Endothelial cell of umbilical vein (primary cell): ENCODE data around the gene BCL11A. TPM values are rescaled to one million over a fixed set of nuclear protein-coding genes. Genes with fewer than 3 reads are reported as not detected.

Source experiments
- BruUV-seq: library from RNA; stranded (reverse); fragments of 400-500 nt; replicated peaks from 2 replicates; lab custom pipeline; 2021; lab: Mats Ljungman, UMichigan
- CTCF ChIA-PET: fragments of 300-600, 350-600 bp; sonication (Branson Sonifier 250); formaldehyde crosslinking; loops from one replicate; lab custom pipeline; 2021; ENCODE audit warnings: antibody characterized with exemption, inconsistent platforms; lab: Charles Lee
- POLR2A ChIA-PET: fragments of 300-600, 350-600 bp; sonication (Branson Sonifier 250); formaldehyde crosslinking; loops from one replicate; lab custom pipeline; 2021; ENCODE audit warnings: antibody characterized with exemption, inconsistent platforms; lab: Charles Lee
- DNase-seq: peaks from one replicate; pipeline ENCODE4 v3.0.0-alpha.2; 2011; ENCODE audit warnings: low read depth, low spot score
- FAIRE-seq: peaks from 2 replicates; lab custom pipeline; 2011; peaks lifted over from hg19 to GRCh38; lab: Jason Lieb, UNC
- H2AFZ ChIP-seq: 2 replicates; pipeline ENCODE4 v1.6.0; 2012; ENCODE audit warnings: low read depth, low read length, control low read depth, inconsistent platforms
- H3K27ac ChIP-seq: 2 replicates; pipeline ENCODE4 v1.5.1; 2011; ENCODE audit warnings: low read depth, mild to moderate bottlenecking, control low read depth, low read length, moderate library complexity; ENCODE audit not compliant: insufficient read depth
- H3K27me3 ChIP-seq, 2 experiments: 2 replicates each; pipeline versions ENCODE4 v1.6.0 to v1.6.1; 2011; ENCODE audit warnings: low read length in 2 of 2, mixed read lengths in 1 of 2; ENCODE audit not compliant: control insufficient read depth in 2 of 2, insufficient read depth in 2 of 2
- H3K36me3 ChIP-seq, 2 experiments: 2 replicates in 1 of 2; 3 replicates in 1 of 2; pipeline ENCODE4 v1.5.1; 2011; ENCODE audit warnings: low read length in 2 of 2, mild to moderate bottlenecking in 1 of 2, moderate library complexity in 1 of 2; ENCODE audit not compliant: control insufficient read depth in 2 of 2, insufficient read depth in 2 of 2; ENCODE audit errors: extremely low read depth in 1 of 2
- H3K4me1 ChIP-seq: 3 replicates; pipeline ENCODE4 v1.5.1; 2011; ENCODE audit warnings: mild to moderate bottlenecking, low read length; ENCODE audit not compliant: control insufficient read depth, insufficient read depth; ENCODE audit errors: extremely low read depth
- H3K4me2 ChIP-seq: 2 replicates; pipeline ENCODE4 v1.6.1; 2011; ENCODE audit warnings: low read length, control low read depth, mixed read lengths; ENCODE audit not compliant: insufficient read depth
- H3K4me3 ChIP-seq, 3 experiments: fragments of 200-600 bp in 1 of 3; sonication (generic), shearing (Covaris generic) in 1 of 3; replicated peaks in 1 of 3; 2 replicates each; pipeline ENCODE4 v1.5.1; 2011 to 2016; ENCODE audit warnings: control low read depth in 3 of 3, low read length in 3 of 3, mild to moderate bottlenecking in 2 of 3, inconsistent platforms in 1 of 3, low read depth in 1 of 3, moderate library complexity in 1 of 3; ENCODE audit not compliant: insufficient read depth in 1 of 3
- H3K79me2 ChIP-seq: 2 replicates; pipeline ENCODE4 v1.6.0; 2012; ENCODE audit warnings: low read length, inconsistent platforms; ENCODE audit not compliant: control insufficient read depth, insufficient read depth
- H3K9ac ChIP-seq: replicated peaks from 2 replicates; pipeline ENCODE3; 2011; ENCODE audit warnings: low read length, control low read depth; ENCODE audit not compliant: insufficient read depth; ENCODE audit errors: extremely low read depth
- H3K9me1 ChIP-seq: replicated peaks from 3 replicates; pipeline ENCODE4 v1.6.0; 2011; ENCODE audit warnings: mild to moderate bottlenecking, low read length; ENCODE audit not compliant: control insufficient read depth, insufficient read depth; ENCODE audit errors: extremely low read depth
- H3K9me3 ChIP-seq: replicated peaks from 2 replicates; pipeline ENCODE4 v1.5.1; 2012; ENCODE audit warnings: low read length, inconsistent platforms; ENCODE audit not compliant: control insufficient read depth, insufficient read depth
- H4K20me1 ChIP-seq: replicated peaks from 2 replicates; pipeline ENCODE3; 2011; ENCODE audit warnings: mild to moderate bottlenecking, low read length; ENCODE audit not compliant: control insufficient read depth, insufficient read depth; ENCODE audit errors: extremely low read depth
- CTCF ChIP-seq, 2 donors: IDR thresholded peaks; 1 replicate in 1 of 2; 2 replicates in 1 of 2; pipeline ENCODE4 v1.5.1; 2011; ENCODE audit warnings: low read length in 2 of 2, mild to moderate bottlenecking in 2 of 2, moderate library complexity in 2 of 2, control low read depth in 1 of 2, inconsistent platforms in 1 of 2, low read depth in 1 of 2; ENCODE audit not compliant: insufficient read depth in 1 of 2; ENCODE audit errors: extremely low read depth in 1 of 2
- EZH2 ChIP-seq: IDR thresholded peaks from 2 replicates; pipeline ENCODE4 v1.6.1; 2012; ENCODE audit warnings: borderline replicate concordance, low read depth, mild to moderate bottlenecking, moderate library complexity, low read length, inconsistent platforms; ENCODE audit not compliant: severe bottlenecking
- JUN ChIP-seq: IDR thresholded peaks from 2 replicates; pipeline ENCODE4 v1.6.1; 2011; ENCODE audit warnings: borderline replicate concordance, low read depth; ENCODE audit not compliant: insufficient read length, insufficient read depth
- MAX ChIP-seq: IDR thresholded peaks from 2 replicates; pipeline ENCODE4 v1.6.1; 2011; ENCODE audit not compliant: insufficient read depth, insufficient read length
- POLR2A ChIP-seq: IDR thresholded peaks from 2 replicates; pipeline ENCODE4 v1.6.1; 2012; ENCODE audit warnings: low read depth, mild to moderate bottlenecking, control low read depth, low read length
- dilution Hi-C: fragments of 300-500 bp; cut with MboI; formaldehyde crosslinking; loops from one replicate; pipeline ENCODE4 v1.15.0; 2019; ENCODE audit warnings: low sequenced_read_pairs; ENCODE audit not compliant: extremely low pct_ligation_motif_present
- intact Hi-C: fragments of 100-400 bp; cut with micrococcal nuclease; formaldehyde crosslinking; loops from one replicate; pipeline ENCODE4 v1.10.0; 2022
- polyA plus RNA-seq, 4 experiments: library from polyadenylated mRNA; depleted of rRNA in 3 of 4; stranded (reverse) in 3 of 4; unstranded in 1 of 4; fragments of >200 nt; gene quantifications; 2 replicates each; pipeline versions ENCODE4 v1.2.1 to v1.2.3, GENCODE V29; 2011 to 2012; ENCODE audit warnings: missing spikeins in 1 of 4
- total RNA-seq: library from RNA; stranded (reverse); gene quantifications from 2 replicates; pipeline ENCODE4 v1.2.3, GENCODE V29; 2021

Gene BCL11A
- total and polyA plus RNA-seq, 2 donors (not counting 3 experiments of a cell fraction or from before 2014, with no cell fraction given) = 0.12 to 0.88 TPM

- Histone ChIP-seq H3K9ac (no peak overlapping the region), H3K4me3 (no peak overlapping the region), H4K20me1 (no peaks in the 10 kb centered on the region), H3K9me3 (no peaks in the 10 kb centered on the region), H3K36me3 (no peaks in the 10 kb centered on the region), H2AFZ (no peak overlapping the region), H3K79me2 (no peaks in the 10 kb centered on the region), H3K27ac (no peak overlapping the region), H3K4me2 (no peak overlapping the region), H3K4me1 (no peaks in the 10 kb centered on the region), H3K9me1 (no peaks in the 10 kb centered on the region), H3K27me3 (no peaks in the 10 kb centered on the region)
- no peak for DNase-seq
- no peak for FAIRE-seq
- dilution Hi-C loops = no loop called here
- TF ChIP-seq EZH2 (no peak), MAX (no peak), POLR2A (no peak), JUN (no peak), CTCF (IDR thresholded peaks at IDR 0.05; ENCODE audit: extremely low read depth in 1 of 2, insufficient read depth in 1 of 2, low read depth in 1 of 2, low read length in 2 of 2) (no peak)
- BruUV-seq = no TSS peak
- ChIA-PET CTCF (no interaction called here), POLR2A (no interaction called here)
- intact Hi-C loops = no loop called here
These were observed 83.7 kb downstream of the BCL11A start for GRCh38 chr2:60469536-60470317.
